A673 (cell line): ENCODE results near the gene ADGRL3. TPM values are rescaled to one million over a fixed set of nuclear protein-coding genes. Genes with fewer than 3 reads are reported as not detected.

Experiments
- BruUV-seq: library from RNA; stranded (reverse); fragments of 400-500 nt; replicated peaks from 2 replicates; lab custom pipeline; 2021; lab: Mats Ljungman, UMichigan
- CTCF ChIA-PET: fragments of 300-600 bp; sonication (Branson Sonifier 250); formaldehyde crosslinking; loops from one replicate; lab custom pipeline; 2022; ENCODE audit warnings: antibody characterized with exemption; lab: Charles Lee
- POLR2A ChIA-PET: fragments of 300-600 bp; sonication (Branson Sonifier 250); formaldehyde crosslinking; loops from one replicate; lab custom pipeline; 2022; ENCODE audit warnings: antibody characterized with exemption; ENCODE audit not compliant: low non-redundant PET; lab: Charles Lee
- DNase-seq: peaks from one replicate; pipeline ENCODE4 v3.0.0-alpha.2; 2015; ENCODE audit warnings: low spot score
- H3K27ac ChIP-seq: fragments of 200-600 bp; sonication (generic); 2 replicates; pipeline ENCODE4 v1.5.1; 2016; ENCODE audit warnings: mixed run types, low read depth, mild to moderate bottlenecking, mixed read lengths, antibody characterized with exemption, low read length; ENCODE audit not compliant: poor library complexity, severe bottlenecking
- H3K27me3 ChIP-seq: fragments of 200-600 bp; sonication (generic); replicated peaks from 2 replicates; pipeline ENCODE4 v1.6.1; 2017; ENCODE audit warnings: mixed run types, low read depth, mild to moderate bottlenecking, mixed read lengths, antibody characterized with exemption, low read length; ENCODE audit not compliant: insufficient read depth, poor library complexity
- H3K36me3 ChIP-seq: fragments of 200-600 bp; sonication (generic); 2 replicates; pipeline ENCODE4 v1.6.1; 2016; ENCODE audit warnings: mixed run types, mild to moderate bottlenecking, mixed read lengths, antibody characterized with exemption, low read length; ENCODE audit not compliant: insufficient read depth, poor library complexity, severe bottlenecking
- H3K4me1 ChIP-seq: fragments of 200-600 bp; sonication (generic); 2 replicates; pipeline ENCODE4 v1.6.1; 2017; ENCODE audit warnings: mixed run types, mild to moderate bottlenecking, mixed read lengths, antibody characterized with exemption, low read length; ENCODE audit not compliant: insufficient read depth, poor library complexity, severe bottlenecking
- H3K4me3 ChIP-seq: fragments of 200-600 bp; sonication (generic); 2 replicates; pipeline ENCODE4 v1.5.1; 2016; ENCODE audit warnings: low read depth, mixed run types, mild to moderate bottlenecking, mixed read lengths, low read length; ENCODE audit not compliant: poor library complexity, severe bottlenecking
- H3K9me3 ChIP-seq: fragments of 200-600 bp; sonication (generic); 2 replicates; pipeline ENCODE4 v1.6.1; 2016; ENCODE audit warnings: mixed run types, low read depth, mild to moderate bottlenecking, mixed read lengths, antibody characterized with exemption, low read length; ENCODE audit not compliant: poor library complexity, severe bottlenecking
- CTCF ChIP-seq: fragments of 300-800, 200-600 bp; sonication (generic); conservative IDR thresholded peaks from 2 replicates; pipeline ENCODE4 v1.5.1; 2017; ENCODE audit warnings: low read depth, mild to moderate bottlenecking, antibody characterized with exemption, low read length, moderate library complexity, mixed read lengths
- EZH2 ChIP-seq: fragments of 200-600 bp; sonication (generic); IDR thresholded peaks from 2 replicates; pipeline ENCODE4 v1.6.1; 2017; ENCODE audit warnings: borderline replicate concordance, low read depth, mild to moderate bottlenecking, mixed read lengths, antibody characterized with exemption, low read length; ENCODE audit not compliant: poor library complexity, severe bottlenecking
- intact Hi-C: fragments of 100-400 bp; cut with micrococcal nuclease; formaldehyde crosslinking; loops from one replicate; pipeline ENCODE4 v1.10.0; 2022; ENCODE audit not compliant: unreplicated experiment
- total RNA-seq: library from RNA; stranded (reverse); gene quantifications from 2 replicates; pipeline ENCODE4 v1.2.3, GENCODE V29; 2021

The ADGRL3 gene
- total RNA-seq, 1 experiment from 2014 or later: not detected

- Histone ChIP-seq H3K27ac (no peak overlapping the region), H3K9me3 (no peaks in the 10 kb centered on the region), H3K27me3 (no peaks in the 10 kb centered on the region), H3K36me3 (no peaks in the 10 kb centered on the region), H3K4me1 (no peaks in the 10 kb centered on the region), H3K4me3 (no peak overlapping the region)
- no peak for TF ChIP-seq CTCF
- TF ChIP-seq EZH2: no peak
- DNase-seq: no peak
- intact Hi-C loops: no loop called here
- BruUV-seq: no TSS peak
- CTCF ChIA-PET: no interaction called here
- POLR2A ChIA-PET: no interaction called here
Observed at GRCh38 chr4:61389640-61390039, 189.5 kb downstream of the ADGRL3 start.

- Histone ChIP-seq H3K4me1 (no peaks in the 10 kb centered on the region), H3K4me3 (no peak overlapping the region), H3K27me3 (no peaks in the 10 kb centered on the region), H3K36me3 (no peaks in the 10 kb centered on the region), H3K27ac (no peak overlapping the region), H3K9me3 (no peaks in the 10 kb centered on the region)
- TF ChIP-seq EZH2: no peak
- no peak for TF ChIP-seq CTCF
- POLR2A ChIA-PET: no interaction called here
- BruUV-seq: no TSS peak
- intact Hi-C loops: no loop called here
- CTCF ChIA-PET: no interaction called here
- DNase-seq: no peak
Observed at GRCh38 chr4:61395754-61396153, 195.6 kb downstream of the ADGRL3 start.

- Histone ChIP-seq H3K4me3 (no peak overlapping the region), H3K4me1 (no peaks in the 10 kb centered on the region), H3K9me3 (no peaks in the 10 kb centered on the region), H3K27me3 (no peaks in the 10 kb centered on the region), H3K27ac (no peak overlapping the region), H3K36me3 (no peaks in the 10 kb centered on the region)
- TF ChIP-seq EZH2 (no peak), CTCF (no peak)
- ChIA-PET POLR2A (no interaction called here), CTCF (no interaction called here)
- BruUV-seq: no TSS peak
- no peak for DNase-seq
- intact Hi-C loops: no loop called here
Observed at GRCh38 chr4:61397174-61397573, 197.0 kb downstream of the ADGRL3 start.
